HG03354 (cell line): ENCODE measurements around the gene MAP3K12.
"Not testable (repeated sequence)": the region's sequence is repeated elsewhere in the genome, so short reads cannot be mapped to it uniquely, and the experiment has no call there.

Source experiments
- ATAC-seq: cut with Tn5 transposase; IDR thresholded peaks from one replicate; pipeline ENCODE4 v1.9.1; 2021; ENCODE audit warnings: mild to moderate bottlenecking; ENCODE audit not compliant: unreplicated experiment, poor library complexity, severe bottlenecking

MAP3K12 gene

DNA sequence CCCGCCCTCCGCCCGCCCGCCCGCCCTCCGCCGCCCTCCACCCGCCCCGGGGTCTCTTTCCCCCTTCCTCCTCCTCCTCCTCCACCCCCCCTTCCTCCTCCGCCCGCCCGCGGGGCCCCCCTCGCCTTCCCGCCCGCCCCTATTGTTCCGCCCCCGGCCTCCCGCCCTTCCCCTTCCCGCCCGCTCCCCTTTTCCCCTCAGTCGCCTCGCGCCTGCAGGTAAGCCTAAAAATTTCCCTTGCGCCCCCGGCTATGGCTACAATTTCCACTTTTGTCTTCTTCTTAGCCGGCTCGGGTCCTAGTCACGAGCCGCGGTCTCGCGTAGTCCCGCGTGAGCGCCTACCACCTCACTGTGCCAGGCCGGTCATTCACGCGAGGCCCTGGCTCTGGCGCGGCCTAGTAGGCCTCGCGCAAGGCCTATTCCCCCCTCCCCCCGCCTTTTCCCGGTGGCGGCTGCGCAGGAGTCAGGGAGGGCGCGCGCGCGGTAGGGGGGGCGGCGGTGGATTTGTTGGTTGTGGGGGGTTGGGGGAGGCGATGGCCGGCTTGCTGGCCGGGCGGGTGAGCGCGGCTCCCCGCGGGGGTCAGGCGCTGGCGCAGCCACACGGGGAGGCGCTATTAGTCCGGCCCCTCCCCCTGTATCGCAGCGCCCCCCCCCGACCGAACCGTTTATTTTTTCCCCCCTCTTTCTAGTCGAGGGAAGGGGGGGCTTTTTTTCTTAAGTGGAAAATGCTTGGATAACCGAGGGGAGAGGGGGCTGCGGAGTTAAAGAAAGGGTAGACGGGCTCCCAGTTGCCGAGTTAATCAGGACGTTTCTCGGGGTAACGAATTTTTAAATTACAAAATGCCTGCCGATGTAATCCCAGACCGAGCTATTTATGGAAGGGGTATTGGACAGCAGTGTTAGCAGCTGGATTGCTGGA lies 46.8 kb downstream of the MAP3K12 start:
- peak; percentile 31 for ATAC-seq

DNA sequence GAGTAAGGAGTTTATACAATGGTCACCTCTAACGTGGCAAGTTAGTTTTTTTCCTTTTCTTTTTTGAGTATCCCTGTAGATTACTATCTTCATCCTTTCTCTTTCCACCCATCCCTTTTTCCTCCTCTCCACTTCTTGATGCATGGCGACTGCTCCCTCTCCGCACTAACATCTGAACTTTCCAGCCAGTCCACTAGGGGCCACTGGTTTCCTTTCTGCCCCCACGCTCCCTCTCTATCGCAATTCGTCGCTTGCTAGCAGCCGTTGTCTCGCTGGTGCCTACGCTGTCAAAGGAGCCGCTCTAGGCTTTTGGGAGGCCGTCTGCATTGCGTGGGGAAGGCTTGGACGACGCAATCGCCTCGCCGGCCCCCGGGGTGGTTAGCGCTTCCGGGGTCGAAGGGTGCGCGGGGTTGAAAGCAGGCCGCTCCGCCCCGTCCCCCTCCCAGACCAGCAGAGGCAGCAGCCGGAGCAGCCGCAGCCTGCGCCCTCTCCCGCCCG lies 47.5 kb downstream of the MAP3K12 start, which contains the start of gene PCBP2:
PCBP2 (plus strand) TSS at position 442 of the 498 bp plus-strand sequence. CDS start 2,699 bp downstream, outside the sequence.
- ATAC-seq: peak; percentile 97

DNA sequence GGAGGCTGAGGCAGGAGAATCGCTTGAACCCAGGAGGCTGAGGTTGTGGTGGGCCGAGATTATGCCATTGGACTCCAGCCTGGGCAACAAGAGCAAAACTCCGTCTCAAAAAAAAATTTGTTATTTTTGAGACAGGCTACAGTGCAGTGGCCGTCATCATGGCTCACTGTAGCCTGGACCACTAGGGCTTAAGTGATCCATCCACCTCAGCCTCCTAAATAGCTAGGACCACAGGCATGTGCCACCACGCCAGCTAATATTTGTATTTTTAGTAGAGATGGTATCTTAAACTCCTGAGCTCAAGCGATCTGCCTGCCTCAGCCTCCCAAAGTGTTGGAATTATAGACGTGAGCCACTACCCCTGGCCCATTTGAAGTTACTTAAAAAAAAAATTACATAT lies 48.3 kb downstream of the MAP3K12 start:
- ATAC-seq: no peak

DNA sequence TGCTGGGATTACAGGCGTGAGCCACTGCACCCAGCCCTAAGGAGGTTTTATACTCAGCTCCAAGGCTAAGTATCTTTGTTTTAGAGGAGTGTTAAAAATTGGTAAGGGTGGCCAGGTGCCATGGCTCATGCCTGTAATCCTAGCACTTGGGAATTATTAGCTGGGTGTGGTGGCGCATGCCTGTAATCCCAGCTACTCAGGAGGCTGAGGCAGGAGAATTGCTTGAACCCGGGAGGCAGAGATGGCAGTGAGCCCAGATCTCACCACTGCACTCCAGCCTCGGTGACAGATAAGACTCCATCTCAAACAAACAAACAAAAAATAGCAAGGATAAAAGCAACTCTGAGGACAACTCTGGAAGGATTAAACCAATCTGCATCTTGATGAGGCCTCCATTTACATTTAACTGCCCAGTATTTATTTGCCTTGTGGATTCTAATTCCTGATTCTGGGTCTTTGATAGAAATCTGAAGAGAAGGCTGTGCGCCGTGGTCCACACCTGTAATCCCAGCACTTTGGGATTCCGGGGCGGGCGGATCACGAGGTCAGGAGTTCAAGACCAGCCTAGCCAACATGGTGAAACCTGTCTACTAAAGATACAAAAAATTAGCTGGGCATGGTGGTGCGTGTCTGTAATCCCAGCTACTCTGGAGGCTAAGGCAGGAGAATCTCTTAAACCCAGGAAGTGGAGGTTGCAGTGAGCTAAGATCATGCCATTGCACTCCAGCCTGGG lies 54.5 kb downstream of the MAP3K12 start:
- not testable (repeated sequence) for ATAC-seq

DNA sequence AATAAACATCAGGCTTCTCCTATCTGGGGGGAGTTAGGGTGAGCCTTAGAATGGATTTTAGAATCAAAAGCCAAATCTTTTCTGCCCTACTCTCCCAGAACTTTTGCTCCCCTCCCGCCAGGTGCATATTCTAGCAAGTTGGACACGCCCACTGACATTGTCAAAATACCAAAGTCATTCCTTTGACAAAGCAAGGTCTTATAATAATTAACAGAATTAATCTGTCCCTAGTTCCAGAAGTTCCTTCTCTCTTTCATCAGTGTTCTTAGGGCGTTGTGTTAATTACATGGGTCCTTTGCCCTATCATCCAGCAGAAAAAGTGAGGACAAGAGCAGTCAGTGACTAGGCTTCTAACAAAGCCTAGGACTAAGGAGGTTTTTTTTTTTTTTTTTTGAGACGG lies 55.3 kb downstream of the MAP3K12 start:
- ATAC-seq: no peak

DNA sequence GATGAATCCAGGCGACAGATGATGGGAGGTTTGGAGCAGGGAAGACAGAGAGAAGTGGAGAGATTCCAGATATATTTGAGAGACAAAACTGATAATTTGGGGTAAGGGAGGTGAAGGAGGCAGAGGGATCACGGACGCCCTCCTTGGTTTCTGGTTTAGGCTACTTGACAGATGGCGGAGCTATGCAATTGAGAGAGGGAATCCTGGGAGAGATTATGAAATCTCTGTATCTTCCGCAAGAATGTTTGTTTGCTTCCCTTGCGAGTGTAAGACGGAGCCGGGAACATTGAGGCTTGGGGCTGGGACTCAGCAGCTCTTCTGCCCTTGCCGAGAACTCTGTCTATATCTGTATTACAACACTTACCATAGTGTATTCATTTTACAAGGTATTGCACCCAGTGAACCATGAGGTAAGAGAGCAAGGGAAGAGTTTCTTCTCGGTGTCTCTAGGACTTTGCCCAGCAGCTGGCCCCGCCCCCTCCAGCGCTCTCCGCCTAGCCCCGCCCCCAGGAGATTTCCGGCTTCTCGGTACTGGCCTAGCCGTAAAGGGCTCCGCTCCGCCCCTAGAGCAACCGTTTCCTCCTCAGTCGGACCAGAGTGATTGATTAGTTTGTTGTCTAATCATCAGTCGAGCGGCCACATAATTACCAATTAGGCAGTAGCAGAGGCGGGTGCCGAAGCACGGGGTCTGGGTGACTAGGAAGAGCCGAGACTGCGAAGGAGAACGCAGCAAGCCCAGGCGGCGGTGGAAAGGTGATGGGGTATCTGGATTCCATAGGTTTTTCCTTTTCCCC lies 58.0 kb downstream of the MAP3K12 start, which contains the start of gene PRR13:
PRR13 (plus strand) TSS at position 695 of the 794 bp plus-strand sequence. CDS start 981 bp downstream, outside the sequence.
- ATAC-seq: peak; percentile 99

DNA sequence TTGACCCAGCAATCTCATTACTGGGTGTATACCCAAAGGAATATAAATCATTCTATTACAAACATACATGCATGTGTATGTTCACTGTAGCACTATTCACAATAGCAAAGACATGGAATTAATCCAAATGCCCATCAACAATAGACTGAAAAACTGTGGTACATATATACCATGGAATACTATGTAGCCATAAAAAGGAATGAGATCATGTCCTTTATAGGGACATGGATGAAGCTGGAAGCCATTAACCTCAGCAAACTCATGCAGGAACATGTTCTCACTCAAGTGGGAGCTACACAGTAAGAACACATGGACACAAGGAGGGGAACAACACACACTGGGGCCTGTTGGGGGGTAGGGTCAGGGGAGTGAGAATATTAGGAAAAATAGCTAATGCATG lies 59.7 kb downstream of the MAP3K12 start:
- not testable (repeated sequence) for ATAC-seq

DNA sequence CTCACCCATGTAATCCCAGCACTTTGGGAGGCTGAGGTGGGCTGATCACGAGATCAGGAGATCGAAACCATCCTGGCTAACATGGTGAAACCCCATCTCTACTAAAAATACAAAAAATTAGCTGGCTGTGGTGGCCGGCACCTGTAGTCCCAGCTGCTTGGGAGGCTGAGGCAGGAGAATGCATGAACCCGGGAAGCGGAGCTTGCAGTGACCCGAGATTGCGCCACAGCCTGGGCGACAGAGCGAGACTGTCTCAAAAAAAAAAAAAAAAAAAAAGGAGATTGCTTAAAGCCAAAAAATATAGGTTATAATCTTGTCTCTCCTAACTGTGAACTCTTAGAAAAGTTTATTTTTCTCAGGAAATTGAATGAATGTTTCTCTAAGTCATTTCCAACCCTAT lies 63.9 kb downstream of the MAP3K12 start:
- not testable (repeated sequence) for ATAC-seq

DNA sequence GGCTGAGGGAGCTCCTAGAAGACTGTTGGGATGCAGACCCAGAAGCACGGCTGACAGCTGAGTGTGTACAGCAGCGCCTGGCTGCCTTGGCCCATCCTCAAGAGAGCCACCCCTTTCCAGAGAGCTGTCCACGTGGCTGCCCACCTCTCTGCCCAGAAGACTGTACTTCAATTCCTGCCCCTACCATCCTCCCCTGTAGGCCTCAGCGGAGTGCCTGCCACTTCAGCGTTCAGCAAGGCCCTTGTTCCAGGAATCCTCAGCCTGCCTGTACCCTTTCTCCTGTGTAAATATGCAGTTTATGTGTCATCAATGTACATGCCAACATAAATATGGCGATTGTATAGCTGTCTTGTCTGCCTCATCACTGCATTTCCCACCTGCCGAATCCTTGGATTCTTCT lies 68.1 kb downstream of the MAP3K12 start:
- ATAC-seq: no peak

DNA sequence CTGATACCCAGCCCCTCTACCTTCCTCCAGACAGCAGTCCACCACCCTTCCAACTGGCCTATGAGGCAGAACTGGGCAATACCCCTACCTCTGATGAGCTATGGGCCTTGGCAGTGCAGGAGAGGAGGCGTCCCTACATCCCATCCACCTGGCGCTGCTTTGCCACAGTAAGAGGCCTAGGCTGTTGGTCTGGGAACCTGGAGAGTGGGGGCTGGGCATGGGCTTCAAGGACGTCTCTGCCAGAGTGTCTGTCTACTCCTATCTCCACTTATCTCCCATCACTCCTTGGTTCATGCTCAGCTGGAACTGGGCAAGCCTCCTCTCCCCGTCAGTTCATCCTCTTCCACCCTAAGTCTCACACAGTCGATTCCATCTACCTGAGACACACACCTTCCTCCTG lies 69.1 kb downstream of the MAP3K12 start:
- ATAC-seq: no peak
